RCC 7860 (cell line): ENCODE results near the gene DLGAP3.

Experiments used
- DNase-seq: peaks from one replicate; pipeline ENCODE4 v3.0.0-alpha.2; 2015; ENCODE audit warnings: low spot score
- FAIRE-seq: peaks from 2 replicates; lab custom pipeline; 2012; peaks lifted over from hg19 to GRCh38; lab: Jason Lieb, UNC

The DLGAP3 gene

GRCh38 chr1:34868230-34869049 lies 61.0 kb downstream of the DLGAP3 start:
- DNase-seq (no peak), FAIRE-seq (no peak)

GRCh38 chr1:34867415-34867814 lies 62.0 kb downstream of the DLGAP3 start:
- DNase-seq (no peak), FAIRE-seq (no peak)

GRCh38 chr1:34866762-34867109 lies 62.7 kb downstream of the DLGAP3 start:
- DNase-seq (no peak), FAIRE-seq (no peak)

GRCh38 chr1:34865981-34866761 lies 63.3 kb downstream of the DLGAP3 start:
- FAIRE-seq: no peak
- peak; percentile 29 for DNase-seq

DNA sequence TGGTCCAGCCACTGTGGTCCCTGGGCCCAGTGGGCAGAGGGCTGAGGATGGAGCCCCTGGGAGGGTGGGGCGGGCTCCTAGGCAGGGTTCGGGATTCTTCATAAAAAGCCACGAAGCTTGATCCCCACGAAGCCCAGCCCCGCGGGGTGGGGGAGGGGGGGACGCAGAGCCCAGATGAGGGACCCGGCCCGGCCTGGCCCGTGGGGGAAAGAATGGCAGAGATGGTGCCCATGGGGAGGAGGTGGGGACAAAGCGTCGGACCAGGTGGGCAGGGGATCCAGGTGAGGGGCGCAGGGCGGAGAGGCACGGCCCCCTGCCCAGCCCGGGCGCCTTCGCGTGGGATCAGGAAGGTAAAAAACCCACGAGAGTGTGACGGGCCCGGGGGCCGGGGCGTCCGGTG lies 63.9 kb downstream of the DLGAP3 start:
- DNase-seq: no peak
- no peak for FAIRE-seq

- DNase-seq (no peak), FAIRE-seq (no peak)
Measured at GRCh38 chr1:34864759-34865158, 64.7 kb downstream of the DLGAP3 start.

GRCh38 chr1:34863501-34863900 lies 65.9 kb downstream of the DLGAP3 start:
- DNase-seq: no peak
- FAIRE-seq: no peak

DNA sequence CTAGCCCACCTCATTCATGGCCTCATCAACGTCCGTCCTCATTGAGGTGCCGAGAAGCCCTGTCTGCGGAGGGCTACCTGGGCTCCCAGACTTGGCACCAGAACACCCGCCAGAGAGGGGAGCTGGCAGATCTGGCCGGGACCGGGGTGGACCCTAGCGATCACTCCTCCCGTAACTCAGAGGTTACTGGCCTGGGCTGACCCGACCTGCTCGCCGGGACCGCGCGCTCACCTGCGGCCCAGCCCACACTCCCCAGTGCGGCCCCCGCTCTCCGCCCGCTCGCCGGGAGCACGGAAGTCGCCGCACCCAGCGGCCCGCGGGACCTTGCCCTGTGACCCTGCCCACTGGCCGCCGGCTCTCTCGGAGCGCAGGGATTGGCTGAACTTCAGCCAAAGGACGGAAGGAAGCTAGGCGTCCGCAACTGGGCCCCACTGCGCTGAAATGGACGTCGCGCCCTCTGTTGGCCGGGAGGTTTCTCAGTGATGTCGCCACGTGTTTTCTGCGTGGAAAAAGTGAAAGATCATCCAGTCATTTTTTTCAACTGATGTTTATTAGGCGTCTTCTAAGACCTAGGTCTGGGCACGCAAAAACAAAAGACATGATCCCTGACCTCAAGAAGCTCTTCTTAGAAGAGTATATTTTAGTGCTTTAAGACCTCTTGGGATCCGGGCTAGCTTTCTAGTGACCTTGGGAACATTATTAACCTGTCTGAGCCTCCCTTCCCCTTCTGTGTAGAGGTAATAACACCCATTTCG lies 69.8 kb downstream of the DLGAP3 start, which contains the start of gene SMIM12:
Gene SMIM12, minus strand, starts transcription at position 304 of the 755 bp plus-strand sequence. CDS start 3,772 bp downstream, outside the sequence.
- FAIRE-seq (peak; percentile 82), DNase-seq (peak; percentile 87)

DNA sequence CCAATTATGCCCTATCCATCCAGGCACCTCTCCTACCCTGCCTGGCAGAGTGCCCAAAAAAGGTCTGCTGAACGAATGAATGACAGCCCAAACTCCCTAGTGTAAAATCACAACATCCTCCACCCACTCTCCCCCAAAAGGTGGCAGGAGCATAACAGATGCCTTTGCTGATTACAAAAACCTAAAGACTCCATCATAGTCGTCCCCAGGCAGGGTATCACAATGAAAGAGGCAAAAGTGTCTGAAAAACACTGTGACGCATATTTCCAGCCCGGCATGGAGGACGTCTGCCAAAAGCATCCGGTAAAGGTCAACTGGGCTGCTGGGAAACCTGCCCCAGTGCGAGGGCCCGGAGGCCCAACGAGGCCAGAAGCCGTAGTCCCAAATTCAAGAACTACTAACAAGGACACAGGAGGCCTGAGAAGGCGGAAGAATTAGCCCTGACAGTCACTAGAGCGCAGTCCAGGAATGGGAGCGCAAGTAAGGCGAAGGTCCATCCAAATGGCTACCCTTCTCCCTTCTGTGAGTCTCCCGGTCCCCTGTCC lies 70.5 kb downstream of the DLGAP3 start:
- FAIRE-seq (no peak), DNase-seq (no peak)

DNA sequence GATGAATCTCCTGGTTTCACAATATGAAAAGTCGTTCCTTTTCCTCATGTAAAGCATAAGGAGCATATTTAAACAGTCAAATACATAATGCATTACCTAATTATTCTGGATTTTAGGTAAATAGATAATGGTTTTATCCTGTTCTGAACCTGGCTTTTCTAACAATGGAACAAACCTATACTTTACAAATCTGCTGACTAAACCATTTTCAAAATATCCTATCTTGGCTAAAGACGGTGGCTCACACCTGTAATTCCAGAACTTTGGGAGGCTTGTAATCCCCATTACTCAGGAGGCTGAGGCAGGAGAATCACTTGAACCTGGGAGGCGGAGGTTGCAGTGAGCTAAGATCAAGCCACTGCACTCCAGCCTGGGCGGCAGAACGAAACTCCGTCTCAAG lies 72.8 kb downstream of the DLGAP3 start:
- FAIRE-seq (no peak), DNase-seq (no peak)

DNA sequence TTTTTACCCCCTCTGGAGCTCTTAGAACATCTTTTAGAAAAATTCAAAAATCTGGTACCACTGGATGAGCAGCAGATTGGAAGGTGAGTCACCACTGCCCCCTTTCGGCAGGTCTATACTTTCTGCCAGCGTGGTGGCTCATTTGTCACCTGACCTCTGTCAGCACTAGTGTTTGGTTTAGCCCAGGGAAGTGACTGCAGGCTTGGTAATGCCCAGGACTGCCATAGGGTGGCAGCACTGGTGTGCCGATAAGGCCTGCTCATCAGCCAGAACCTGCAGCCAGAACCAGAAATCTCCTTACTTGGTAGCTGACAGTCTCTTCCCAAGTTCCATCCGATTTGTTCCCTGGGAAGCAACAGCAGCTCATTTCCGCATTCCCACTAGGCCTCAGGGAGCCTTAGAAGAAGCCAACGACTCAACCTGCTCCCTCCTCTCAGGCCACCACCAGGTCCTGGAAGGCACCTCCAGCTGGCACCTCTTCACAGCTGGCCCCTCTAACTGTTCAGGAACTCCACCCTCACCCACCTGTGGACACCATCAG lies 76.7 kb downstream of the DLGAP3 start:
- FAIRE-seq: peak; percentile 88
- peak; percentile 93 for DNase-seq

- peak; percentile 69 for FAIRE-seq
- DNase-seq: peak; percentile 70
Measured at GRCh38 chr1:34851431-34852105, 77.9 kb downstream of the DLGAP3 start.

DNA sequence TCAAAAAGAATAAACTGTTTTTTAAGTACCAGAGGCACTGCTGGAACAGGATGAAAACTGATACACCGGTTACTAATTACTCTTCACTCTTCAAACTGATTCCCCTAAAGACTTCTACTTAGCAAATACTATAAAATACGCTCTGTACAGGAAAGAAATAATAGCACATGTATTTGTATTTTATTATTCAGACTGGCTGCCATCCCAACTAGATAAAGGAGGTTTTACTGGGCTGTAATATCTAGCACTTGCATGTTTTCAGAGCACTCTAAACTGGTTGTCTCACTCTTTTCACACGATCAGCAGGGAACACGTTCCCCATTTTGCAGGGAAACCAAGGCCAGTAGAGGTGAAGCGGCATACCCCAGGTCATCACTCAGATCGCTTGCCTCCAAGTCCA lies 79.1 kb downstream of the DLGAP3 start:
- DNase-seq (no peak), FAIRE-seq (no peak)

GRCh38 chr1:34847094-34847493 lies 82.4 kb downstream of the DLGAP3 start:
- no peak for FAIRE-seq
- DNase-seq: no peak

DNA sequence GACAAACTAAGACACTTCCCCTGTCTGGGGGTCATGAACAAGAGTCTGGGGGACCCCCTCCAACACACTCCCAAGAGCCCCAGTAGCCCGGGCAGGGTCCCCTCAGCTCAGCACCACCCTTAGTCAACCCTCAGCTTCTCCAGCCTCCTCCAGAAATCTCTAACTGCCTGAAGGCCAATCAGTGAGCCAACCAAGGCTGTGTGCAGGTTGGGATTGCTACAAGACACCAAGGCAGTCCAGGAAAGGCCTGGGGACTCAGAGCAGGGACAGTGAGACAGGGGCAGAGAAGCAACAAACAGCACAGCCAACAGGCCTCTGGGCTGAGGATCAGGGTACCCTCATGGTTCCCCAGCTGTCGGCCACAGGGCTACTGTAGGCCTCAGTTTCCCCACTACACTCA lies 83.2 kb downstream of the DLGAP3 start:
- FAIRE-seq: no peak

DNA sequence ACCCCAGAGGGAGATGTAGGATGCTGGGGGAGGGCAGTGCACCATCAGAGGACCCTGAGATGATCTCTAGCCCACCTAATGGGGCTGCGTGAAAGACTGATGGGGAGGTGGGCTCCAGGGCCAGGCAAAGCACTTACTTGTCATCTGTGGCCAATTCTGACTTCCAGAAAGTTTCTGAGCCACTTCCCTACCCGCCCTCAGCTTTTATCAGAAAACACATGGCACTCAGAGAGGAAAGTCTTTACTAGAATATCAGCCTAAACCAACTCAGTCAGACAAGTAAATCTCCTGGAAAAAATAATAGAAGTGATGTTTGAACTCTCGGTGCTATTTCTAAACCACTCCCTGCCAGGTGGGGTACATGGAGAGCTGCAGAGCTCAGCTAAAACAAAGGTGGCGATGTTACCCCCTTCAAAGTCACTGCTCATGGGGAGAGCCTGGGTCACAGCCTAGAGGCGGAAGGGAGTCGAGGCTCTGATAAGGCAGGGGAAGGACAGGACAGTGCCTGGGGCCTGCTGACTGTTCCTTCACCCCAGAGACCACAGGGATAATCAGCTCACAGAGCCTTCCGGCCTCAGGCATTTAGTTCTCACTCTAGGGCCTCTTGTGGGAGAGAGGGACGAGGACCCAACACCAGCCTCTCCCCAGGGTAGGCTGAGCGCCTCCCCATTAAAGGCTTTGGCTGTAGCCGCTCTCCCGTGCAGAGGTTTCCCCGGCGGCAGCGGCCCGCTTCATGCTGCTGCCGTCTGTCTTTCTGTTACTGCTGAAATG lies 84.1 kb downstream of the DLGAP3 start:
- FAIRE-seq: no peak

More for the DNA sequence above, 83.2 kb downstream of the DLGAP3 start:
- DNase-seq: no peak

DNA sequence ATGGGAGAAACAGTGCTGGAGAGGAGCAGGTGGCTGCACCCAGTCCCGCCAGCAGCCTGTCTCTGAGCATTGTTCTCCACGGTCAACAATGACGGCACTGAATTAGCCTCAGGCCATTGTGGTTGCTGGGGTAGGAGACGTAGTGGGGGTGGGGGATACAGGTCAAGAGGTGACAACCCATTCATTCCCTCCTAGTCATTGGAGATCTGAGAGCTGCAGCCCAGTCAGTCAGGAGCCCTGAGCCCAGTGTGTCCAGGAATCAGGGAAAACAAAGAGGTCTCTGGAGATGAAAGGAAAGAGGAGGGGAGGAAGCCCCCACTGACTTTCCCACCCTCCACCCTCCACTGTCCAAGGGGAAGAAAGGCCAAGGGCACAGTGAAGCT lies 85.2 kb downstream of the DLGAP3 start:
- no peak for DNase-seq
- no peak for FAIRE-seq

More for the DNA sequence above, 84.1 kb downstream of the DLGAP3 start:
- DNase-seq: no peak

DNA sequence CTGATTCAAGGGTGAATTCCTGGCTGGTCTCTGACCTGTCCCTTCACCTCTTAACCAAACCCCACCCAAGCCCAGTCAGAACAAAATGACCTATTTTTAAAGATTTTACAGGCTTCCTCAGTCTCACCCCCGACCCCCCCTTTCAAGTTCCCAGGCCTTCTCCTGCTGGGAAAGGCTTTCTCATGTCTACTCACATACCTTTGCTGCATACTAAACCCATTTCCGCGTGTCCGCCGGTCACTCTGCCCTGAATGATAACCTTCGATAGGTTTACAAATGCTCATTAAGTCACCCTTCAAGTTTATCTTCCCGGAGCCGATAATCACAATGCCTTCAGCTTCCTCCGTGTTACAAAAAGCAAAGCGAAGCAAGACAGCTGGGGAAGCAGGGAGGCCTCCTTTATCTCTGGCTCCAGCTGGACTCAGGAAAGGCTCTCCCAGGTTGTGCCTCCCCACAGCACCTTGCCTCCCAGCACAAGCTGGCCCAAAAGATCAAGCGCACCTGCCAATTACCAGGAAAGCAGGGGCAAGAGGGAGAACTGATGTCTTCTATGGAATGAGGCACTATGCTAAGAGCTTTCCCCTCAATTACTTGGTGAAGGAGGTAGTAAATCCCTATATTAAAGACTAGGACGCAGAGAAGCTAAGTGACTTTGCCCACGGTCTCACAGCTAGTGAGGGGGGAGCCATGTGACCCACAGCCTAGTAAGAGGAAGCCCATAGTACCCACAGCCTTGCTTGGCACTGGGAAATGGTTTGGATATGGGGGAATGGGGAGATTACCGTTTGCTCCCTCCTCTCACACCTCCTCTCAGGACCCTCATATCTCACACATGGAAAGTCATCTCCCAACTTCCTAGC lies 85.8 kb downstream of the DLGAP3 start:
- FAIRE-seq: no peak
- DNase-seq: no peak
